B cell (primary cell): Measurements from ENCODE around the gene RNF187. TPM values are rescaled to one million over a fixed set of nuclear protein-coding genes. Genes with fewer than 3 reads are reported as not detected.
A peak's percentile ranks its signal among the peaks of the same experiment; 100 is the strongest.

Experiments
- ATAC-seq: fragments of 200-7000 bp; cut with Tn5 transposase; one replicate; pipeline ENCODE4 v1.10.0; 2021; ENCODE audit warnings: low read depth, mild to moderate bottlenecking, moderate number of reproducible peaks, moderate library complexity
- CTCF ChIA-PET: fragments of 350-600 bp; sonication (Branson Sonifier 250); formaldehyde crosslinking; loops from one replicate; lab custom pipeline; 2021; ENCODE audit warnings: antibody characterized with exemption, inconsistent platforms; lab: Charles Lee
- POLR2A ChIA-PET: fragments of 350-600 bp; sonication (Branson Sonifier 250); formaldehyde crosslinking; loops from one replicate; lab custom pipeline; 2021; ENCODE audit warnings: antibody characterized with exemption; lab: Charles Lee
- DNase-seq: peaks from one replicate; pipeline ENCODE4 v3.0.0; 2013
- H2AFZ ChIP-seq: 2 replicates; pipeline ENCODE4 v1.6.1; 2012; ENCODE audit warnings: mild to moderate bottlenecking, low read depth, low read length; ENCODE audit not compliant: insufficient read depth, poor library complexity, severe bottlenecking
- H3K27ac ChIP-seq, 2 donors: 1 replicate in 1 of 2; 2 replicates in 1 of 2; pipeline ENCODE4 v1.5.1; 2012 to 2013; ENCODE audit warnings: low read length in 2 of 2, mild to moderate bottlenecking in 2 of 2, moderate library complexity in 1 of 2
- H3K27me3 ChIP-seq, 4 experiments: fragments of 200-600 bp in 1 of 4; sonication (generic) in 1 of 4; replicated peaks in 1 of 4; 1 replicate in 2 of 4; 2 replicates in 2 of 4; pipeline versions ENCODE4 v1.6.1 to v1.7.0; 2013 to 2016; ENCODE audit warnings: low read length in 3 of 4, mild to moderate bottlenecking in 2 of 4, mixed read lengths in 1 of 4, moderate library complexity in 1 of 4; ENCODE audit not compliant: insufficient read depth in 4 of 4, control insufficient read depth in 3 of 4; ENCODE audit errors: control extremely low read depth in 1 of 4
- H3K36me3 ChIP-seq, 2 experiments: replicated peaks in 1 of 2; 1 replicate in 1 of 2; 2 replicates in 1 of 2; pipeline versions ENCODE4 v1.6.1 to v1.7.1; 2013; ENCODE audit warnings: low read length in 1 of 2; ENCODE audit not compliant: insufficient read depth in 2 of 2, control insufficient read depth in 1 of 2; ENCODE audit errors: control extremely low read depth in 1 of 2, extremely low read depth in 1 of 2
- H3K4me1 ChIP-seq, 2 donors: fragments of 200-600 bp in 1 of 2; sonication (generic) in 1 of 2; 1 replicate in 1 of 2; 2 replicates in 1 of 2; pipeline versions ENCODE4 v1.5.1 to v1.6.1; 2013 to 2017; ENCODE audit warnings: low read length in 2 of 2; ENCODE audit not compliant: control insufficient read depth in 2 of 2, insufficient read depth in 2 of 2
- H3K4me2 ChIP-seq: replicated peaks from 2 replicates; pipeline ENCODE3; 2012; ENCODE audit warnings: mild to moderate bottlenecking, low read depth, low read length; ENCODE audit not compliant: poor library complexity, severe bottlenecking
- H3K4me3 ChIP-seq, 5 experiments: fragments of 200-600 bp in 1 of 5; sonication (generic) in 1 of 5; 1 replicate in 3 of 5; 2 replicates in 2 of 5; pipeline versions ENCODE4 v1.5.1 to v1.7.0; 2011 to 2016; ENCODE audit warnings: low read length in 4 of 5, mild to moderate bottlenecking in 4 of 5, low read depth in 2 of 5, control low read depth in 1 of 5, moderate library complexity in 1 of 5; ENCODE audit not compliant: insufficient read depth in 1 of 5; ENCODE audit errors: control extremely low read depth in 1 of 5, extremely low read depth in 1 of 5
- H3K79me2 ChIP-seq: fragments of 200-600 bp; sonication (generic); one replicate; pipeline ENCODE4 v1.6.0; 2016; ENCODE audit warnings: low read length; ENCODE audit not compliant: control insufficient read depth, insufficient read depth
- H3K9ac ChIP-seq: fragments of 200-600 bp; sonication (generic); 2 replicates; pipeline ENCODE4 v1.6.1; 2017; ENCODE audit warnings: mild to moderate bottlenecking, low read length, moderate library complexity
- H3K9me3 ChIP-seq, 3 donors: one replicate each; pipeline versions ENCODE4 v1.6.1 to v1.7.1; 2013; ENCODE audit warnings: low read length in 2 of 3; ENCODE audit not compliant: control insufficient read depth in 2 of 3, insufficient read depth in 1 of 3; ENCODE audit errors: control extremely low read depth in 1 of 3
- H4K20me1 ChIP-seq: 2 replicates; pipeline ENCODE4 v1.6.0; 2012; ENCODE audit warnings: mild to moderate bottlenecking, low read length; ENCODE audit not compliant: insufficient read depth, control insufficient read depth, poor library complexity, severe bottlenecking
- H3K27ac Mint-ChIP-seq: one replicate; pipeline ENCODE4 v1.8.0; 2021; ENCODE audit warnings: mixed read lengths
- H3K27me3 Mint-ChIP-seq: one replicate; pipeline ENCODE4 v1.8.0; 2021; ENCODE audit warnings: mixed read lengths
- H3K4me1 Mint-ChIP-seq: one replicate; pipeline ENCODE4 v1.8.0; 2021; ENCODE audit warnings: mixed read lengths
- H3K4me3 Mint-ChIP-seq: one replicate; pipeline ENCODE4 v1.8.0; 2021; ENCODE audit warnings: mixed read lengths
- H3K9me3 Mint-ChIP-seq: one replicate; pipeline ENCODE4 v1.8.0; 2022; ENCODE audit warnings: mixed read lengths; ENCODE audit not compliant: insufficient read depth
- EZH2 ChIP-seq: IDR thresholded peaks from 2 replicates; pipeline ENCODE4 v1.6.1; 2012; ENCODE audit warnings: borderline replicate concordance, low read depth, mild to moderate bottlenecking, moderate library complexity, low read length; ENCODE audit not compliant: insufficient read depth, poor library complexity, severe bottlenecking
- WGBS: methylation state at CpG from one replicate; pipeline ENCODE4 v1.1.5; 2013; ENCODE audit warnings: missing lambda C conversion rate; ENCODE audit not compliant: insufficient coverage; 5-methylcytosine and 5-hydroxymethylcytosine counted together
- intact Hi-C: fragments of 100-400 bp; cut with micrococcal nuclease; formaldehyde crosslinking; loops from one replicate; pipeline ENCODE4 v1.10.0; 2022
- polyA plus RNA-seq: library from polyadenylated mRNA; depleted of rRNA; stranded (reverse); fragments of >200 nt; gene quantifications from 2 replicates; pipeline ENCODE4 v1.2.3, GENCODE V29; 2012
- total RNA-seq, 2 donors: library from RNA; stranded (reverse); fragments of 120-200 nt in 1 of 2; gene quantifications; 1 replicate in 1 of 2; 2 replicates in 1 of 2; pipeline versions ENCODE4 v1.2.3 to v1.2.4, GENCODE V29; 2013 to 2022
- TF ChIP-seq, protein P1 (sequence below): fragments of 200-600 bp; IDR thresholded peaks from one replicate; pipeline ENCODE4 v1.8.0; 2022; ENCODE audit warnings: antibody characterized with exemption, mild to moderate bottlenecking

The RNF187 gene
- total and polyA plus RNA-seq, 2 donors (not counting 1 experiment from before 2014, with no cell fraction given), result 25.5 to 67.3 TPM

DNA sequence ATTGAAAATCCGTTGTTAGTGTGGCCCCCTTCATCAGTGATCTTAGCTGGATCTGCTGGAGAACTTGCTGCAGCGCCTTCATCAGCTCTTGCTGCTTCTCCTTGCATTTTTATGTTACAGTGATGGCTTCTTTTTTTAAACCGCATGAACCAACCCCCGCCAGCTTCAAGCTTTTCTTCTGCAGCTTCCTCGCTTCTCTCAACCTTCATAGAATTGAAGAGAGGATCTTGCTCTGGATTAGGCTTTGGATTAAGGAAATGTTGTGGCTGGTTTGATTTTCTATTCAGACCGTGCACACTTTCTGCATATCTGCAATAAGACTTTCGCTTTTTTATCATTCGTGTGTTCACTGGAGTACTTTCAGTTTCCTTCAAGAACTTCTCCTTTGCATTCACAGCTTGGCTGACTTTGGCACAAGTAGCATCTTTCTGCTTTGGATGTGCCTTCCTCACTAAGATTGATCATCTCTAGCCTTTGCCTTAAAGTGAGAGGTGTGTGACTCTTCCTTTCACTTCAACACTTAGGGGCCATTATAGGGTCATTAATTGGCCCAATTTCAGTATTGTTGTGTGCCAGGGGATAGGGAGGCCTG is 13.1 kb downstream of the RNF187 start:
- DNase-seq, result peak; percentile 67

More for the DNA sequence above, 13.1 kb downstream of the RNF187 start:
- H3K79me2 ChIP-seq, result no peaks in the 10 kb centered on the region
- Mint-ChIP-seq H3K4me1 (peaks cover 20% of the 10 kb centered on the region), H3K4me3 (peak overlapping the region; percentile 83), H3K27me3 (peaks cover 3% of the 10 kb centered on the region), H3K9me3 (no peaks in the 10 kb centered on the region), H3K27ac (peak overlapping the region; percentile 86)
- ATAC-seq, result peak; percentile 56
- H3K36me3 ChIP-seq, result peaks cover 0 to 14% of the 10 kb centered on the region in 2 experiments
- H3K9ac ChIP-seq, result peak overlapping the region; percentile 56
- peak overlapping the region; percentile 19 to 51 (median 42) for H3K4me3 ChIP-seq
- TF ChIP-seq, protein P1, sequence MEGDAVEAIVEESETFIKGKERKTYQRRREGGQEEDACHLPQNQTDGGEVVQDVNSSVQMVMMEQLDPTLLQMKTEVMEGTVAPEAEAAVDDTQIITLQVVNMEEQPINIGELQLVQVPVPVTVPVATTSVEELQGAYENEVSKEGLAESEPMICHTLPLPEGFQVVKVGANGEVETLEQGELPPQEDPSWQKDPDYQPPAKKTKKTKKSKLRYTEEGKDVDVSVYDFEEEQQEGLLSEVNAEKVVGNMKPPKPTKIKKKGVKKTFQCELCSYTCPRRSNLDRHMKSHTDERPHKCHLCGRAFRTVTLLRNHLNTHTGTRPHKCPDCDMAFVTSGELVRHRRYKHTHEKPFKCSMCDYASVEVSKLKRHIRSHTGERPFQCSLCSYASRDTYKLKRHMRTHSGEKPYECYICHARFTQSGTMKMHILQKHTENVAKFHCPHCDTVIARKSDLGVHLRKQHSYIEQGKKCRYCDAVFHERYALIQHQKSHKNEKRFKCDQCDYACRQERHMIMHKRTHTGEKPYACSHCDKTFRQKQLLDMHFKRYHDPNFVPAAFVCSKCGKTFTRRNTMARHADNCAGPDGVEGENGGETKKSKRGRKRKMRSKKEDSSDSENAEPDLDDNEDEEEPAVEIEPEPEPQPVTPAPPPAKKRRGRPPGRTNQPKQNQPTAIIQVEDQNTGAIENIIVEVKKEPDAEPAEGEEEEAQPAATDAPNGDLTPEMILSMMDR, result no peak
- no peak for TF ChIP-seq EZH2
- H2AFZ ChIP-seq, result peak overlapping the region; percentile 53
- ChIA-PET POLR2A (interaction anchor here (2.6 kb wide), 1 partner anchor 14 kb away, joined by 7 read pairs; the partner anchor contains the start of gene RNF187), CTCF (interaction anchor here (0.8 to 3.0 kb wide), 17 partner anchors 9 to 727 kb away, joined by 3 to 29 read pairs (median 5); partner anchors contain the start of genes GUK1 and RNF187)
- WGBS, result 44% methylated on average over 2 of the region's 8 CpGs
- H3K4me2 ChIP-seq, result peak overlapping the region; percentile 77
- H4K20me1 ChIP-seq, result peaks cover 5% of the 10 kb centered on the region
- H3K9me3 ChIP-seq, result no peaks in the 10 kb centered on the region
- intact Hi-C loops, result loop anchor here (1.0 to 5.0 kb wide), 8 partner anchors 14 to 732 kb away; partner anchors contain the start of gene TRIM11
- H3K27ac ChIP-seq, result peak overlapping the region; percentile 19 to 42
- peaks cover 0 to 1% (median 0%) of the 10 kb centered on the region in 4 experiments for H3K27me3 ChIP-seq
- peaks cover 20% of the 10 kb centered on the region in 2 donors for H3K4me1 ChIP-seq
